NCI-H446 (cell line): ENCODE data around the gene AKAP13.
"Not testable (repeated sequence)": the region's sequence is repeated elsewhere in the genome, so short reads cannot be mapped to it uniquely, and the experiment has no call there.

Experiments
- DNase-seq, 2 experiments: peaks; one replicate each; lab custom pipeline; 2025; lab: John Stamatoyannopoulos, UW

AKAP13 gene

GRCh38 chr15:85576392-85576791 lies 196.0 kb downstream of the AKAP13 start:
- DNase-seq, result no peak

- DNase-seq, result no peak
These were observed 198.7 kb downstream of the AKAP13 start for GRCh38 chr15:85578941-85579701.

GRCh38 chr15:85579957-85580694 lies 199.7 kb downstream of the AKAP13 start:
- no peak for DNase-seq

GRCh38 chr15:85580879-85581278 lies 200.5 kb downstream of the AKAP13 start:
- DNase-seq, result no peak

- no peak for DNase-seq
These were observed 201.1 kb downstream of the AKAP13 start for GRCh38 chr15:85581495-85581894.

- DNase-seq, result no peak
These were observed 202.0 kb downstream of the AKAP13 start for GRCh38 chr15:85582131-85583079.

GRCh38 chr15:85583442-85583841 lies 203.0 kb downstream of the AKAP13 start:
- no peak for DNase-seq

GRCh38 chr15:85583923-85584390 lies 203.6 kb downstream of the AKAP13 start:
- no peak for DNase-seq

- no peak for DNase-seq
These were observed 204.5 kb downstream of the AKAP13 start for GRCh38 chr15:85584872-85585271.

GRCh38 chr15:85586196-85586595 lies 205.8 kb downstream of the AKAP13 start:
- DNase-seq, result not testable (repeated sequence)

GRCh38 chr15:85587707-85588411 lies 207.5 kb downstream of the AKAP13 start:
- no peak for DNase-seq

- no peak for DNase-seq
These were observed 208.3 kb downstream of the AKAP13 start for GRCh38 chr15:85588677-85589076.

- no peak for DNase-seq
These were observed 209.4 kb downstream of the AKAP13 start for GRCh38 chr15:85589851-85590250.

- no peak for DNase-seq
These were observed 211.2 kb downstream of the AKAP13 start for GRCh38 chr15:85591622-85592021.

- no peak for DNase-seq
These were observed 211.7 kb downstream of the AKAP13 start for GRCh38 chr15:85592148-85592547.

- no peak for DNase-seq
These were observed 213.5 kb downstream of the AKAP13 start for GRCh38 chr15:85593809-85594445.

- no peak for DNase-seq
These were observed 215.6 kb downstream of the AKAP13 start for GRCh38 chr15:85595804-85596536.

- DNase-seq, result no peak
These were observed 216.9 kb downstream of the AKAP13 start for GRCh38 chr15:85597155-85597815.

- DNase-seq, result no peak
These were observed 217.8 kb downstream of the AKAP13 start for GRCh38 chr15:85598219-85598618.
